HepG2 (cell line): ENCODE results near the gene DLST. TPM values are rescaled to one million over a fixed set of nuclear protein-coding genes. Genes with fewer than 3 reads are reported as not detected.

ENCODE experiments used
- ATAC-seq: fragments of 200-7000 bp; cut with Tn5 transposase; 3 replicates; pipeline ENCODE4 v1.9.1; 2020; ENCODE audit warnings: mild to moderate bottlenecking, moderate library complexity
- BruUV-seq: library from RNA; stranded (reverse); fragments of 400-500 nt; replicated peaks from 2 replicates; lab custom pipeline; 2021; lab: Mats Ljungman, UMichigan
- CTCF ChIA-PET: fragments of 300-600 bp; formaldehyde crosslinking; extraction: SDS; loops from one replicate; lab custom pipeline; 2021; ENCODE audit warnings: low total read pairs, inconsistent platforms, low intra/inter-chr PET ratio; lab: Yijun Ruan, JAX
- POLR2A ChIA-PET: fragments of 350-600 bp; sonication (Branson Sonifier 250); formaldehyde crosslinking; loops from one replicate; lab custom pipeline; 2020; ENCODE audit warnings: antibody characterized with exemption, inconsistent platforms; lab: Yijun Ruan, JAX
- DNase-seq: peaks from one replicate; pipeline ENCODE4 v3.0.0-alpha.2; 2015; ENCODE audit warnings: low spot score
- FAIRE-seq: peaks from 3 replicates; lab custom pipeline; 2011; peaks lifted over from hg19 to GRCh38; lab: Jason Lieb, UNC
- H2AFZ ChIP-seq: one replicate; pipeline ENCODE4 v1.6.1; 2011; ENCODE audit warnings: low read length, inconsistent platforms
- H3K27ac ChIP-seq: fragments of 300-600 bp; 3 replicates; pipeline ENCODE4 v1.8.0; 2011; ENCODE audit warnings: mixed run types, mild to moderate bottlenecking, mixed read lengths, low read length, inconsistent platforms; ENCODE audit not compliant: insufficient read depth; ENCODE audit errors: extremely low read length
- H3K27me3 ChIP-seq, 2 experiments: fragments of 200-600 bp in 1 of 2; 2 replicates in 1 of 2; 3 replicates in 1 of 2; pipeline versions ENCODE4 v1.6.0 to v1.8.0; 2011; ENCODE audit warnings: low read length in 2 of 2, mild to moderate bottlenecking in 2 of 2, moderate library complexity in 2 of 2, inconsistent platforms in 1 of 2; ENCODE audit not compliant: insufficient read depth in 2 of 2, control insufficient read depth in 1 of 2
- H3K36me3 ChIP-seq, 2 experiments: fragments of 200-600 bp in 1 of 2; replicated peaks in 1 of 2; 2 replicates in 1 of 2; 3 replicates in 1 of 2; pipeline versions ENCODE4 v1.5.1 to v1.8.0; 2011; ENCODE audit warnings: low read length in 2 of 2, inconsistent platforms in 1 of 2; ENCODE audit not compliant: insufficient read depth in 2 of 2, control insufficient read depth in 1 of 2
- H3K4me1 ChIP-seq: 2 replicates; pipeline ENCODE4 v1.5.1; 2012; ENCODE audit warnings: low read length, inconsistent platforms; ENCODE audit not compliant: insufficient read depth
- H3K4me2 ChIP-seq: 2 replicates; pipeline ENCODE4 v1.6.0; 2011; ENCODE audit warnings: low read depth, low read length, inconsistent platforms
- H3K4me3 ChIP-seq, 3 experiments: fragments of 200-600 bp in 1 of 3; sonication (generic), shearing (Covaris generic) in 1 of 3; replicated peaks in 1 of 3; 2 replicates each; pipeline ENCODE4 v1.5.1; 2011 to 2016; ENCODE audit warnings: low read length in 3 of 3, inconsistent platforms in 2 of 3, low read depth in 2 of 3, mild to moderate bottlenecking in 2 of 3, control low read depth in 1 of 3, mixed read lengths in 1 of 3; ENCODE audit not compliant: insufficient read depth in 1 of 3
- H3K79me2 ChIP-seq: one replicate; pipeline ENCODE4 v1.6.1; 2011; ENCODE audit warnings: low read length, inconsistent platforms; ENCODE audit not compliant: insufficient read depth
- H3K9ac ChIP-seq: 2 replicates; pipeline ENCODE4 v1.6.0; 2011; ENCODE audit warnings: mild to moderate bottlenecking, low read depth, low read length, inconsistent platforms; ENCODE audit not compliant: insufficient read depth
- H3K9me3 ChIP-seq: 2 replicates; pipeline ENCODE4 v1.5.1; 2012; ENCODE audit warnings: mild to moderate bottlenecking, low read length
- H4K20me1 ChIP-seq: 2 replicates; pipeline ENCODE4 v1.6.0; 2011; ENCODE audit warnings: inconsistent platforms, mild to moderate bottlenecking, low read length, moderate library complexity; ENCODE audit not compliant: insufficient read depth
- JUN ChIP-seq: sonication (generic); formaldehyde crosslinking; IDR thresholded peaks from 2 replicates; pipeline ENCODE4 v1.4.0; 2020; ENCODE audit warnings: mild to moderate bottlenecking, missing genetic modification reagents
- MAFG ChIP-seq: sonication (generic); formaldehyde crosslinking; IDR thresholded peaks from 2 replicates; pipeline ENCODE4 v1.5.1; 2020; ENCODE audit warnings: mild to moderate bottlenecking, missing genetic modification reagents
- MIER2 ChIP-seq: IDR thresholded peaks from 2 replicates; pipeline ENCODE4 v1.6.1; 2016; ENCODE audit warnings: missing biosample characterization, missing genetic modification reagents
- PAWR ChIP-seq: sonication (generic); formaldehyde crosslinking; IDR thresholded peaks from 2 replicates; pipeline ENCODE4 v1.4.0; 2020; ENCODE audit warnings: missing genetic modification reagents, mild to moderate bottlenecking, borderline replicate concordance
- SCMH1 ChIP-seq: sonication (generic); formaldehyde crosslinking; IDR thresholded peaks from 2 replicates; pipeline ENCODE4 v1.9.0; 2021; ENCODE audit warnings: missing genetic modification reagents, mild to moderate bottlenecking, borderline replicate concordance
- ZNF276 ChIP-seq: sonication (generic); formaldehyde crosslinking; IDR thresholded peaks from 2 replicates; pipeline ENCODE4 v1.4.0; 2020; ENCODE audit warnings: mild to moderate bottlenecking, low read depth, missing genetic modification reagents
- ZNF580 ChIP-seq: IDR thresholded peaks from 2 replicates; pipeline ENCODE4 v1.6.1; 2016; ENCODE audit warnings: low read depth, borderline replicate concordance
- ZNF687 ChIP-seq: sonication (generic); formaldehyde crosslinking; IDR thresholded peaks from 2 replicates; pipeline ENCODE4 v1.5.1; 2020; ENCODE audit warnings: mild to moderate bottlenecking, missing genetic modification reagents, moderate library complexity
- ZSCAN21 ChIP-seq: sonication (generic); formaldehyde crosslinking; IDR thresholded peaks from 2 replicates; pipeline ENCODE4 v1.8.0; 2022; ENCODE audit warnings: mild to moderate bottlenecking, missing genetic modification reagents, moderate library complexity, borderline replicate concordance
- WGBS: methylation state at CpG from one replicate; pipeline ENCODE4 v1.1.6; 2017; ENCODE audit warnings: low lambda C conversion rate; 5-methylcytosine and 5-hydroxymethylcytosine counted together
- in situ Hi-C: cut with HindIII; loops from 2 replicates; pipeline ENCODE4 v1.10.0; 2017; ENCODE audit warnings: low pct_unique_long_range_greater_than_20kb; ENCODE audit not compliant: extremely low pct_ligation_motif_present
- intact Hi-C: fragments of 100-400 bp; cut with micrococcal nuclease; formaldehyde crosslinking; loops from one replicate; pipeline ENCODE4 v1.10.0; 2022; ENCODE audit not compliant: unreplicated experiment
- polyA plus RNA-seq, 8 experiments: library from polyadenylated mRNA; depleted of rRNA in 3 of 8; stranded (reverse) in 7 of 8; unstranded in 1 of 8; fragments of >200 nt; fragmentation: Illumina TruSeq in 4 of 8; extraction: Trizol in 4 of 8; gene quantifications; 2 replicates each; pipeline versions ENCODE4 v1.2.1 to v1.2.3, GENCODE V29; 2011 to 2016; ENCODE audit warnings: low read depth in 4 of 8, missing spikeins in 1 of 8, mixed read lengths in 1 of 8; ENCODE audit not compliant: insufficient read depth in 1 of 8
- total RNA-seq, 5 experiments: library from RNA; depleted of rRNA; stranded (reverse); fragments of >200 nt; fragmentation: Illumina TruSeq; extraction: Trizol; gene quantifications; 2 replicates each; pipeline ENCODE4 v1.2.3, GENCODE V29; 2016; ENCODE audit warnings: low read depth in 1 of 5

DLST gene
- total and polyA plus RNA-seq, 2 of the 13 experiments (the other 11 are each of a cell fraction or from before 2014, with no cell fraction given): 56.5 to 94.3 TPM

DNA sequence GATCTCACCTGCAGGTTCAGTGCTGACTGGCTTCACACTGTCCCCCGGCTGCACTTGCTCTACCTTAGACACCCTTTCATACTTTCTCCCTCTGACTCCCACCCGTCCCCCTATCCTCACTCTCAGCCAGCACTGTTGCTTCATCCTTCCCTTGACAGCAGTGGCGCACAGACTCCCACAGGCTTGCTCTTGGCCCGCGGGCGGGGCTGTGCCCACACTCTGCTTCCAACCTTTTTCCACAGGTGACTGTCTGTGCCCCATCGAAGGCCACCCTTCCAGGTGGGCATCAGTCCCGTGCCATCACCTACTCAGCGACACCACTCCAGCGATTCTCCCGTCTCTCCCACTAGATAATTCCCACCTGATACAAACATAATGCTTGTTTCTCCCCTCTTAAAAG is 42.3 kb downstream of the DLST start:
- ATAC-seq: no peak
- WGBS: 69% methylated on average over 11 of the region's 11 CpGs
- CTCF ChIA-PET: no interaction called here
- no peaks in the 10 kb centered on the region for H3K79me2 ChIP-seq
- no peak overlapping the region for H2AFZ ChIP-seq
- no peaks in the 10 kb centered on the region for H3K36me3 ChIP-seq
- POLR2A ChIA-PET: interaction anchor here (1.2 to 2.0 kb wide), 5 partner anchors 26 to 165 kb away, joined by 3 to 16 read pairs (median 8); partner anchors contain the start of gene PGF
- intact Hi-C loops: no loop called here
- DNase-seq: no peak
- 0 out of 6 replicates have a peak overlapping the region, but pooled peaks of 1 of the 3 experiments have one; percentile 41 for H3K4me3 ChIP-seq
- FAIRE-seq: no peak
- H3K9me3 ChIP-seq: no peaks in the 10 kb centered on the region
- H3K9ac ChIP-seq: no peak overlapping the region
- peak overlapping the region; percentile 77 for H3K4me2 ChIP-seq
- TF ChIP-seq ZNF276: no peak
- no peak for TF ChIP-seq SCMH1 (CRISPR knock-in tag)
- 0 out of 2 replicates have a peak, but pooled peaks have one; percentile 19 for TF ChIP-seq MAFG (CRISPR knock-in tag)
- TF ChIP-seq JUN (CRISPR knock-in tag): no peak
- no peaks in the 10 kb centered on the region; a peak in 2 of 5 replicates for H3K27me3 ChIP-seq
- H3K27ac ChIP-seq: no peak overlapping the region
- BruUV-seq: no TSS peak
- H4K20me1 ChIP-seq: no peaks in the 10 kb centered on the region
- H3K4me1 ChIP-seq: peaks cover 13% of the 10 kb centered on the region
- in situ Hi-C loops: no loop called here

- no peaks in the 10 kb centered on the region for H3K9me3 ChIP-seq
- ATAC-seq: no peak
- H2AFZ ChIP-seq: no peak overlapping the region
- H4K20me1 ChIP-seq: no peaks in the 10 kb centered on the region
- no peaks in the 10 kb centered on the region for H3K79me2 ChIP-seq
- no peak for TF ChIP-seq ZNF687
- no peak for TF ChIP-seq ZNF580 (CRISPR knock-in tag)
- TF ChIP-seq PAWR (CRISPR knock-in tag): no peak
- TF ChIP-seq ZSCAN21: no peak
- TF ChIP-seq MIER2 (CRISPR knock-in tag): no peak
- TF ChIP-seq, all 625 proteins: peak for 0
- ChIA-PET CTCF (no interaction called here), POLR2A (no interaction called here)
- 4% methylated on average over 6 of the region's 6 CpGs for WGBS
- H3K27ac ChIP-seq: no peak overlapping the region
- FAIRE-seq (no peak), DNase-seq (no peak)
- no peak overlapping the region for H3K4me3 ChIP-seq
- H3K9ac ChIP-seq: no peak overlapping the region
- peaks cover 0 to 2% of the 10 kb centered on the region in 2 experiments; a peak in 3 of 5 replicates for H3K27me3 ChIP-seq
- peaks cover 17% of the 10 kb centered on the region for H3K4me1 ChIP-seq
- in situ Hi-C loops: no loop called here
- BruUV-seq: no TSS peak
- H3K36me3 ChIP-seq: no peaks in the 10 kb centered on the region
- intact Hi-C loops: no loop called here
- no peak overlapping the region for H3K4me2 ChIP-seq
Observed at GRCh38 chr14:74927225-74927624, 45.5 kb downstream of the DLST start.
